ENCODE measurements around the gene ELN. TPM values are rescaled to one million over a fixed set of nuclear protein-coding genes. Genes with fewer than 3 reads are reported as not detected.

The ELN gene
- total and polyA plus RNA-seq, 11 donors: 17.4 to 81.1 (median 42.8) TPM

DNA sequence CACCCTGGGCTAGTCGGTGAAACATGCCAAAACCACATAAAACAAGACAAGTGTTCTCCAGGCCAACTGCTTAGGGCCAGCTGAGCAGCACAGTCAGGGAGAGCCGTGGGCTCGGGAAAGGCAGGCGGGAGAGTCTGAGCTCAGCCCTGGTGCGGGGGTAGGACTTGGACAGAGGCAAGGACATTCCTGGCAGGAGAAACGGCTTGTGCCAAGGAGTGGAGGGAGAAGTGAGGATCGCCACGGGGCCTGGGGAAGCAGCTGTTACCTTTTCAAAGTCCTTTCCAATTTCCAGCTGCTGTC, 4.2 kb downstream of the ELN start:
- TF ChIP-seq, protein P1, sequence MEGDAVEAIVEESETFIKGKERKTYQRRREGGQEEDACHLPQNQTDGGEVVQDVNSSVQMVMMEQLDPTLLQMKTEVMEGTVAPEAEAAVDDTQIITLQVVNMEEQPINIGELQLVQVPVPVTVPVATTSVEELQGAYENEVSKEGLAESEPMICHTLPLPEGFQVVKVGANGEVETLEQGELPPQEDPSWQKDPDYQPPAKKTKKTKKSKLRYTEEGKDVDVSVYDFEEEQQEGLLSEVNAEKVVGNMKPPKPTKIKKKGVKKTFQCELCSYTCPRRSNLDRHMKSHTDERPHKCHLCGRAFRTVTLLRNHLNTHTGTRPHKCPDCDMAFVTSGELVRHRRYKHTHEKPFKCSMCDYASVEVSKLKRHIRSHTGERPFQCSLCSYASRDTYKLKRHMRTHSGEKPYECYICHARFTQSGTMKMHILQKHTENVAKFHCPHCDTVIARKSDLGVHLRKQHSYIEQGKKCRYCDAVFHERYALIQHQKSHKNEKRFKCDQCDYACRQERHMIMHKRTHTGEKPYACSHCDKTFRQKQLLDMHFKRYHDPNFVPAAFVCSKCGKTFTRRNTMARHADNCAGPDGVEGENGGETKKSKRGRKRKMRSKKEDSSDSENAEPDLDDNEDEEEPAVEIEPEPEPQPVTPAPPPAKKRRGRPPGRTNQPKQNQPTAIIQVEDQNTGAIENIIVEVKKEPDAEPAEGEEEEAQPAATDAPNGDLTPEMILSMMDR (IDR thresholded peaks at IDR 0.05): no peak
- TF ChIP-seq POLR2A (IDR thresholded peaks at IDR 0.05): no peak
- DNase-seq: peak in 4 of 5 donors; percentile 39 to 68 (median 57)
- no peaks in the 10 kb centered on the region for H3K9me3 ChIP-seq
- H3K27me3 ChIP-seq: peaks cover 0 to 34% (median 0%) of the 10 kb centered on the region in 9 donors
- intact Hi-C loops (cut with DNase I): loop anchor here in 1 of 10 donors (5.0 kb wide), 1 partner anchor 150 kb away; no protein-coding TSS in a partner anchor
- WGBS, 4 donors: 46 to 51% (median 49%) methylated on average over 8 of the region's 8 CpGs
- H3K36me3 ChIP-seq: peaks cover 0 to 26% (median 7%) of the 10 kb centered on the region in 9 donors
- peak overlapping the region in 10 of 12 donors; percentile 12 to 91 (median 80) for H3K27ac ChIP-seq
- H3K4me1 ChIP-seq: peaks cover 8 to 74% (median 31%) of the 10 kb centered on the region in 12 donors
- ATAC-seq: peak; percentile 8 to 29 (median 25)
- peak overlapping the region in 5 of 12 donors; percentile 12 to 74 (median 57) for H3K4me3 ChIP-seq

DNA sequence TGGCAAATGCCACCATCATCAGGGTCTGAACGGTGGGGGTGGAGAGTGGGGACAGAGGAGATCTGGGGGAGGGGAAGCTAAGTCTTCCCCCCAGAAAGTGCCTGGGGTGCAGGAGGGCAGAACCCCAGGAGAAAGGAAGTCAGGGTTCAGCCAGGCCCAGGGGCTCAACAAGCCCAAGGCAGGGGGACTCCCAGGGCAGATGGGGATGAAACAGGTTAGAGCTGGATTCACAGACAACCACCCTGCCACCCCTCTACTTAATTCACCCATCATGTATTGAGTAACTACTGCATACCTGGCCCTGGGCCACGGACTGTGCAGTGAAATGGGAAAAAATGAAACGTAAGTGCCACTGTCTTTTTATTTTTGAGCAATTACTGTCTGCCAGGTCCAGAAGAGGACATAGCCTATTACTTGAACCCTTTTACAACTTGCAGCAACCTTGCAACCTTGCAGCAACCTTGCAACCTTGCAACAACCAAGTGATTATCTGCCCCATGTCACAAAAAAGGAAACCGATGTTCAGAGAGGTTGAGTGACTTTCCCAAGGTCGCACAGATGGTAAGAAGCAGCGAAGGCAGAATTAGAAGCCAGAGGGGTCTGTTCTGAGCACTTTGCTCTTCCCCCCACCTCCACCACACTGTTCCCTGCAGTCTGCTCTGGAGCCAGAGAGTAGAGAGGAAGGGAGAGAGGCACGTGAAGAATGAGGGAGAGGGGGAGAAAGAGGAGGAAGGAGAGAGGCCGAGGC, 4.8 kb downstream of the ELN start:
- Histone ChIP-seq H3K27ac (peak overlapping the region; percentile 56 to 91 (median 80)), H3K4me1 (peaks cover 4 to 75% (median 25%) of the 10 kb centered on the region in 12 donors), H3K36me3 (peaks cover 0 to 33% (median 7%) of the 10 kb centered on the region in 9 donors), H3K9me3 (no peaks in the 10 kb centered on the region), H3K4me3 (peak overlapping the region in 5 of 12 donors; percentile 2 to 65 (median 24)), H3K27me3 (peaks cover 0 to 32% (median 0%) of the 10 kb centered on the region in 9 donors)
- intact Hi-C loops (cut with DNase I): loop anchor here in 1 of 10 donors (5.0 kb wide), 1 partner anchor 150 kb away; no protein-coding TSS in a partner anchor
- TF ChIP-seq POLR2A (IDR thresholded peaks at IDR 0.05): no peak
- TF ChIP-seq, protein P1 (IDR thresholded peaks at IDR 0.05): no peak
- WGBS, 4 donors: 74 to 85% (median 81%) methylated on average over 8 of the region's 8 CpGs
- ATAC-seq: no peak
- DNase-seq: no peak

DNA sequence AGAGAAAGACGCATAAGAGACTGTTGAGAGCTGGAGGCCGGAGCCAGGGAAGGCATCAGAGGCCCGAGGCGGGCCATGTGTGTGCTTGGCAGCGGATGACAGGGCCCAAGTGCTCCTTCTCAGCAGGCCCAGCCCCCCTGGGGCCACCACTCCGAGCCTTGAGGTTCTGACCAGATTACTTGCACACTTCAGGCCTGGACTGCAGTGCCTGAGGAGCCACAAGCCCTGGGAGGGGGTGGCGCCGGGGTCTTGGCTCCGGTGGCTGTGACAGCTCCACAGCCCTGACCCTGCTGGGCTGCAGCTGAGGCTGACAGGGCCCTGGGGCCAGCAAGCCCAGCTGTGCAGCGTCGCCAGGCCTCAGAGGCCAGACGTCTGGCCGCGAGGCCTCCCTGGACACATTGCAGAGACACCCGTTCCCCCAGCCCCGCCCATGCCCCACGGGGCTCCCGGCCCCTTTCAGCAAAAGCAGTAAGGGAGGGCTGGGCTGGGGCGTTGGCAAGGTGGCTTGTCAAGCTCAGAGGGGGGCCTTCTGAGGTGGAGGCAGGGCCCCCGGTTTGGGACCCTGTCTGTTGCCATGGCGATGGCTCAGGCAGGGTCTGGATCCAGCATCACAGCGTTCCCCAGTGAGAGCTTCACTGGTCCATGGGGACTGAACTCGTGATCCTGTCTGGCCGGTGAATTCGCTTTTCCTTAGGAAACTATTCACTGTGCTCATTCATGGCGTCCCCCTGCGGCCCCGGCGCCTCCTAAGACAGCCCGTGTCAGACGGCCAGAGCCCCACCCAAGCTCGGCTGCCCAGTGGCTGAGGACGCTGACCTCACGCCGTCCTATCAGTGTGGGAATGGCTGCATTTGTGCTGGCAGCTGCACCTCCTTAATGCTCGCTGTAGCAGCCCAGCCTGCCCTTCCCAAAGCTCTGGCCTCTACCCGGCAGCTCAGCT, 5.7 kb downstream of the ELN start:
- Histone ChIP-seq H3K36me3 (peaks cover 0 to 36% (median 7%) of the 10 kb centered on the region in 9 donors), H3K27ac (peak overlapping the region; percentile 56 to 91 (median 80)), H3K4me1 (peaks cover 4 to 76% (median 28%) of the 10 kb centered on the region in 12 donors), H3K4me3 (peak overlapping the region in 8 of 12 donors; percentile 1 to 30 (median 16)), H3K9me3 (no peaks in the 10 kb centered on the region), H3K27me3 (peaks cover 0 to 24% (median 0%) of the 10 kb centered on the region in 9 donors)
- ATAC-seq (peak; percentile 57 to 86 (median 79)), DNase-seq (peak; percentile 82 to 91 (median 88))
- TF ChIP-seq, protein P1 (IDR thresholded peaks at IDR 0.05): no peak
- TF ChIP-seq POLR2A (IDR thresholded peaks at IDR 0.05): no peak
- WGBS, 4 donors: 16 to 34% (median 26%) methylated on average over 31 to 37 of the region's 37 CpGs
- intact Hi-C loops (cut with DNase I): loop anchor here in 1 of 10 donors (5.0 kb wide), 1 partner anchor 151 kb away; no protein-coding TSS in a partner anchor
